GM18502 (cell line): Measurements from ENCODE around the gene PPIL1.
"Not testable (repeated sequence)": the region's sequence is repeated elsewhere in the genome, so short reads cannot be mapped to it uniquely, and the experiment has no call there.

Source experiments
- ATAC-seq: cut with Tn5 transposase; IDR thresholded peaks from one replicate; pipeline ENCODE4 v1.9.1; 2021; ENCODE audit warnings: mild to moderate bottlenecking; ENCODE audit not compliant: unreplicated experiment, poor library complexity

The PPIL1 gene

GRCh38 chr6:36874443-36875249 lies at the start of gene PPIL1:
Gene PPIL1 (minus strand): TSS chr6:36874803. CDS start chr6:36874772, 31 bp downstream.
- peak; percentile 80 for ATAC-seq

GRCh38 chr6:36924131-36924530 lies 49.5 kb upstream of the PPIL1 start:
- ATAC-seq = no peak

- no peak for ATAC-seq
Observed at GRCh38 chr6:36920546-36920945, 45.9 kb upstream of the PPIL1 start.

- no peak for ATAC-seq
Observed at GRCh38 chr6:36920049-36920448, 45.4 kb upstream of the PPIL1 start.

- ATAC-seq = no peak
Observed at GRCh38 chr6:36917541-36918193, 43.1 kb upstream of the PPIL1 start.

GRCh38 chr6:36916126-36916525 lies 41.5 kb upstream of the PPIL1 start:
- no peak for ATAC-seq

- no peak for ATAC-seq
Observed at GRCh38 chr6:36915599-36915998, 41.0 kb upstream of the PPIL1 start.

GRCh38 chr6:36914227-36914794 lies 39.7 kb upstream of the PPIL1 start:
- ATAC-seq = no peak

GRCh38 chr6:36913082-36913481 lies 38.5 kb upstream of the PPIL1 start:
- no peak for ATAC-seq

GRCh38 chr6:36912586-36912985 lies 38.0 kb upstream of the PPIL1 start:
- ATAC-seq = peak; percentile 94

GRCh38 chr6:36912030-36912454 lies 37.4 kb upstream of the PPIL1 start:
- peak; percentile 21 for ATAC-seq

- no peak for ATAC-seq
Observed at GRCh38 chr6:36908747-36909146, 34.1 kb upstream of the PPIL1 start.

- ATAC-seq = no peak
Observed at GRCh38 chr6:36907781-36908180, 33.2 kb upstream of the PPIL1 start.

- ATAC-seq = no peak
Observed at GRCh38 chr6:36906539-36907325, 32.1 kb upstream of the PPIL1 start.

- no peak for ATAC-seq
Observed at GRCh38 chr6:36904851-36905393, 30.3 kb upstream of the PPIL1 start.

GRCh38 chr6:36904114-36904513 lies 29.5 kb upstream of the PPIL1 start:
- no peak for ATAC-seq

GRCh38 chr6:36897609-36898008 lies 23.0 kb upstream of the PPIL1 start:
- no peak for ATAC-seq

GRCh38 chr6:36893976-36894932 lies 19.7 kb upstream of the PPIL1 start:
- no peak for ATAC-seq

- not testable (repeated sequence) for ATAC-seq
Observed at GRCh38 chr6:36891153-36891552, 16.6 kb upstream of the PPIL1 start.
